HG03378 (cell line): ENCODE results near the gene BICC1.

ENCODE experiments used
- ATAC-seq: cut with Tn5 transposase; IDR thresholded peaks from one replicate; pipeline ENCODE4 v1.9.1; 2021; ENCODE audit warnings: mild to moderate bottlenecking, moderate library complexity; ENCODE audit not compliant: unreplicated experiment

BICC1 gene

DNA sequence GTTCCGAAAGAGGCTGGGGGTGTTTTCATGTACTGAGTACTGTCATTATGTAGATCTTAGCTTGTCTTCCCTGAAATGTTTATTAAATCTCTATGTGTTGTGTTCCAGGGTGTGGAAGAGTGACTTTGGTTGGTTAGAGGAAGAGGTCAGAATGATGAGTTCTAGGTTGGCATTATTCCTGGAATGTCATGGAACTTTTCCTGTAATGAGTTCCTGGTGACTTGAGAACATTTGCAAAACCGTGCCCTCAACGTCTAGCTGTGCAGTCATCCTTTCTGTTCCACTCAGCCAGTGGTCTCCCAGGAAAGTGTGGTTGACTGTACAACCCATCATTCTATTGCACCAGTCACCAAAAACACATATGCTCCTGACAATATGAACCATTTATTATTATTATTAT lies 129.6 kb downstream of the BICC1 start:
- ATAC-seq: no peak

DNA sequence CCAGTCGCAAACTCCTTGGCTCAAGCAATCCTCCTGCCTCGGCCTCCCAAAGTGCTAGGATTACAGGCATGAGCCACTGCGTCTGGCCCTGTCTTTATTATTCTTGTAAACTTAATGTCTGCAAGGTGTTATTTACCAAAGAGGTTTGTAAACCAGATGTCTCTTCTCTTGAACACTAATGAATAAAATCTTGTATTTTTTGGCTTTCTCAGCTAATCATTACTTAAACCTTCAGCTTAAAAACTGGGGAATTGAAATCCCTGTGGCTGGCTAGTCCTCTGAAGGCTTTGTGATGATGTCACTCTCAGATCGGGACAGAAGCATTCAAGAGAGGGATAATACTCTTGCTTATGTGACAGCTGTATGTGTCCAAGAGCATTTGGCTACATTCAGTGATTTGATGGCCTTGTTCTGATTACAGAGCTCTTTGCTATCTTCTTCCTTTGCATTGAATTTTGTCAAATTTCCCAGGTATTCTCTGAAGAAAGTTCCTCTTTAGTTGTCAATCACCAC lies 130.3 kb downstream of the BICC1 start:
- ATAC-seq: no peak

DNA sequence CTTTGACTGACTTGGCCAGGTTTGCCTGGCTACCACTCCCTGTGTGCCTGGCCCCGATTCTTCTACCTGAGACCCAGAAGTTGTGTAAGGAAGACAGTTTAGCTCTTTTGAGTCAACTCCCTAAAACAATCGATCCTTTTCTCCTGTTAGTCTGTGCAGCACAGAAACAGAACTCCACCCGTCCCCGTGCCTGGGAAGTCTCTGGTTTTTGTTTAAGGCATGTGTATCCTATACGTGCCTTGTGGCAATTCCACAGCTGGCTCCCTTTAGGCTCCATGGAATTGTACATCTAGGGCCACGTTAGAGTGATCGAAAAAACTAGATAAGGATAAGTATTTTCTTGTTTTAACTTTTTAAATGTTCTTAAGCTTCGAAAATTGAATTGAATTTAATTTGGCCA lies 131.6 kb downstream of the BICC1 start:
- ATAC-seq: no peak

DNA sequence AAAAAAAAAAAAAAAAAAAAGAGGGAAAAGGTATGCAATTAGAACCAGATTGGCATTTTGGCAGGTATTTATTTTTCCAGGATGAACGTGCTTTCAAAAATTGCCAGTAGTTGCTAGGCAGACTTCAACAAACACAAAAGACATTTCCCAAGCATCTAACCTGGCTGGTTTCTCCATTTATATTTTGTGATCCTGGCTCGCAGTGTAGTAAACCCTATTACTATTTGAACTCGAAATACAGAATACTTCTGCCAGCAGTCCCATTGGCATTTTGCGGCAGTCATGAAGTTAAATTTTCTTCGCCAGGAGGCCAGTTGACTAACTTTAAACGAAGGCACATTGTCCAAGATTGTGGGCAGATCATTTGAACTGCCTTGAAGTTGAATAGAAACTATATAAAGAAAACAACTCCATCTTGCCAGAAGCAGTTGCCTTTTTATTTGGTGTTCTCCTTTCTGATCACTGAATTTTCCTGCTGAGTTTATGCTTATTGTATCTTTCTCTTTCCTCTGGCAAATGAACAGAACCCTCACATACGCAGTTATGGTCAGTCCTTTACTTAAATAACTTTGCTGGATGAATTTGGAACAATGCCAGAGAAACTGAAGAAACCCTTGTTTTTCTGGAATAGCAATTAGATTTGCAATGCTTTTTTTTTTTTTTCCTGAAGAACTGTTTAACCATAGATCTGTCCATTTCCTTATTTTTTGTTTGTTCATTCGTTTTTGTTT lies 132.9 kb downstream of the BICC1 start:
- no peak for ATAC-seq

DNA sequence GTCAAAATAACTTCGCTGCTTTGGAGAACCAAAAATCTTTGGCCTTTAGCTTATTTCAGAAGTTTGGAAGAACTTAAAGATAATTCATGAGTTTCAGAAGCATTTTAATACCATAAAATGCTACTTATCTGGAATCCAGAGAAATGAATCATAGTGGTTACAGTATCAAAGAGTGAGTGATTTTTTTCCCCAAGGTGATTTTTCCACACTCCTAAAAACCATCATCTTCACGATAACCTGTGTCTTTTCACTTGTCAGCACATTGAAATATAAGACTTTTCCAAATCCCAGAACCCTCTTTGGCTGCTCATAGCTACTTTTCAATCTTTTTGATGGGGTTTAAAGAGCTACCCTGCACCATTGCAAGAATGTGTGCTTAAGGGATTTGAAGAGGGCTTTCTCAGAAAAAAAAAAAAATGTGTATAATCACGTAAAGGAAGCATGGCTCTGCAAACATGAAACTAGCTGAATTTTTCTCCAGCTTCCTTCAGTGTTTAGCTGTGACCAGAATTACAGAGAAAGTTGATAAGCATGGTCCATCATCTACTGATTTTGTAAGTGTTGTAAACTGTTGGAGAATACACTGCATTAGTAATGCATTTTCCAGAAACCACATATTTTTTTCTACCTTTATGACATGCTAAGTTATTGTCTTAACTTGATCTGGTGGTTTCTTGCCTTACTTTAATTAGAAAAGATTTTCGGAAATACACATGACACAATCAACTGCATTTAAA lies 134.9 kb downstream of the BICC1 start:
- ATAC-seq: no peak

DNA sequence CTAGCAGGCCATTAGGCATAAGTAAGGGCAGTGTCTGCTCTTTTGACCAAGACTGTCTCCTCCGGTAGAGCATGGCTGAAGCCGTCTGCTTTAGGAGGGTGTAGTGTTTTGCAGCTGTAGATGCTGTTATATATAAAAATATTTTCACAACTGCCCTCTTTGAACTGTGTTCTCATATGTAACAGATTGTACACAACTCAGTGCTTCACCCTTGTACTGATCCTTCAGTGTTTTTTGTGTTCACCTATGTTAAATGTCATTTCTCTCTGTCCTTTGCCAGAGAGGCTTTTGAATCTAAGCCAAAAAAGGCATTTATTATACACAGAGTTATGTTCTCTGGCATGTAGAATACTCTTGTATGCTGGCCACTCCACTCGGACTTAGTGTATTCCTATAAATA lies 135.5 kb downstream of the BICC1 start:
- no peak for ATAC-seq

DNA sequence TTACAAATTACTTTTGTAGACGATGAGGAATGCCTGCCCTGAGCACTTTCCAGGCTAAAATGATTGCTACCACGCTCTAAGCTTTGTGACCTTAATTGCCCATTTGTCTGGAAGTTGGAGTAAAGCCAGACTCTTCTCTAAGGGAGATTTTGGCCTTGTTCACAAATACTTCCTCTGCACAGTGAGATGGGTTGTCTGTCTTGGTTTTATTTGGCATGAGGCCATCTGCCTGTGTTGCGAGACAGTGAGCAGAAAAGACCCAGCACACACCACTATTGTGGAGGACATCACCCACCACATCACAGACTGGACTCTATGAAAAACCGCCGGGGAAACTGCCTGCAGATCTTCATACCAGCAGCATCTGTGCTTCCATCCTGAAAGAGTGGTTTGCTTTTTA lies 138.4 kb downstream of the BICC1 start:
- ATAC-seq: no peak

DNA sequence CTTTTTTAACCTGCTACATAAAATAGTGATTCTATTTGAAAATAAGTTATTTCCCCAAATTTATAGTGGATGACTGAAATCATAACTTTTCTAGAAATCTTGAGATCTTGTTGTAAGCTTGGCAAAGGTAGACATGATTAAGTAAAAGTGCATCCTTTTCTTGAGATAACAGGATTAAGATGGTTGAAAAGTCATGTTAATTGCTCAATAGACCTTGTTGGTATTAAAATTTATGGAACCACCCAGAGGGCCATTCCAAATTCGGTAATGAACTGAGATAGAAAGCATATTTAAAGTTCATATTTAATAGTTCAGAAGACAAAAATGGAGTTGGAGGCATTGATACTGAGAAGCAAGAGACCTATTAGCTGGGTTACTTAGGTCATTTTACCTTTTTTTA lies 139.1 kb downstream of the BICC1 start:
- ATAC-seq: no peak

DNA sequence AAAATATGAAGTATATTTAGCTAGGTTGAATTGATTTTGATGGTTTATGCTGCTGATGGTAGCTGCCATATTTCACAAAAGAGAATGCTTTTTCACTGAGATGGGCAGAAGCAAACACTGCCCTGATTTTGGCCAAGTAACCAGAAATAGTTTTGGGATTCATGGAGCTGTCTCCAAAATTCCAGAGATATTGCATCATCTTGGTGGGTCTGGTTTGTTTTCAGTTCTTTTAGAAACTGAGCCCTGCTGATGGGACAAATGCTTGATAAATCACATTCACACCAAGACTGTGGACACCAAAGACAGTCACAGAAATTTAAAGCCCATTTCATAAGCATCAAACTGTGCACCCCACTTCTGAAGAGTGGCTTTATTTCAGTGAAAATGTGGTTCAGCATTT lies 140.5 kb downstream of the BICC1 start:
- no peak for ATAC-seq

DNA sequence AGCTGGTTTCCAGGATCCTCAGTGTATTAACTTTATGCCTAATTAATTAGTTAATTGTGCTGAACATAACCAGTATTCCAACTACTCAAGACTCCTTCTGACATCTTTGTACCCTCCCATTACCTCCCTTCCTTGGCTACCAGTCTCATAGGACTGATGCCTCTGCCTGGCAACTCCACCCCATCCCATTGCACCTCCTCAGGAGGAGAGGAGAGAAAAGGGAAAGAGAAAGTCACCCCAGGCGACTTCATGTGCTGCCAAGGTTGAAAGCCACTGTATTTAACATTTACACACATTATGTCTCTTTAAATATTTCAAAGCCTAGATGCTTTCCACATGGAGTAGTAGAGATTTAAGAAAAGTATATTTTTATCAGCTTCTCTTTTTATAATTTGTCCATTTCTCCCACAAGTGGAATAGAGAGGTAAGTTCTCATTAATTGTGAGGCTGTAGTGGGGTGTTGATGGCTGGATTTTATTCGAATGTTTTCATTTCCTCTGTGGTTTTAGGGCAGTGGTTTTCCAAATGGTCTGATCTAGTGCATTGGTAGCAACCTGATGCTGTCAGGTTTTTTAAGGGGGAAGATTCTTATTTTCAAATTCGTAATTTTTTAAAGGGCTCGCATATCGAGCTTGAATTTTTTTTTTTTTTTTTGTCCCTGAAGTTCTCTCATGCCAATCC lies 148.0 kb downstream of the BICC1 start:
- no peak for ATAC-seq

DNA sequence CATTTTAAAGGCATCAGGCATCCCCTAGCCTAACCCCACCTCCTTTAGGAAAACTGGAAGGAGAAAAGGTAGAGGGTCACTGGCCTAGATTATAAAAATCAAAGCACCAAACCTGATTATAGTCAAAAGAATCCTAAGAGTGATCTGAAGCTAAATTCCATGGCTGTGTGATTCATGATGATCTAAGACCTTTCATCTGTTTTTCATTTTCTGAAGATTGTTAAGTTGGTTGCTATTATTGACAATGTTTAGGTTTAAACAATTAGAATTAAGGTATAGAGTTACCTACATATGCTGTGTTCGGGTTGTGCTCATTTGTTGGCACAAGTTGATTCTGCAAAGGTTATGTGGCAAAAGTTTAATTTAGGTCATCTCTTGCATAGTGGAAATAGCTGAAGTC lies 148.7 kb downstream of the BICC1 start:
- ATAC-seq: no peak

DNA sequence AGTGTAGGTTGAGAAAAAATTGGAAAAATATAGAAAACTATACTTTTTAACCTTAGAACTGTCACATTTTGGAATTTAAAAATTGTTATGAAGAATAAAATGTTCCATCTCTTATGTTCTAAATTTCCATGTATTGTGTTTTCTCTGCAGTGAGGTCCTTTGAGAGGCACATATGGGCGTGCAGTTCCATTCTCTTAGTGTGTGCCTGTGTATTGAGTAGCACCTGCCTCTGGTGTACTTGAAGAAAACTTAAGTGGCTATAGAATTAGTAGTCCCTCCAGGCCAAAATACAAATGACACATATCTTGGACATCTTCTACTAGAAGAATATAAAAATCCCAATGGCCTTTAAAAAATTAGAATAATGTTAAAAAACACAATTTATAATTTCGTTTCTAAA lies 149.2 kb downstream of the BICC1 start:
- no peak for ATAC-seq

DNA sequence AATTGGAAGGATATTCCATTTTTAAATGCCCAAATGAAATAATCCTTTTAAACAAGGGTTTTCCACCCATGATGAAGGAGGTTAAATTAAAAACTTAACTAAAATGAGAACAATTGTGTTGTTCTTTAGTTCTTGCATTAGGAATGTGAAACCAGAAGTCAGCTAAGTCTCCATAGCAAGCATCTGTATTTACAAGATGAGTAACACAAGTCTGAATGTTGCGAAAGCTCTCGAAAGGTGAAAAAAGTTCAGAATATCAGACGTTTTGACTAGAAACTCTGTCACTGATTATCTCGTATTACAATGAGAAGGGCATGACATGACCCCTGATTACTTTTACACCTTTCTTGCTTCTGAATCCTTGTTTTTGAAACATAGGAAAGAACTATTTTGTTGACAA lies 149.6 kb downstream of the BICC1 start:
- ATAC-seq: no peak

DNA sequence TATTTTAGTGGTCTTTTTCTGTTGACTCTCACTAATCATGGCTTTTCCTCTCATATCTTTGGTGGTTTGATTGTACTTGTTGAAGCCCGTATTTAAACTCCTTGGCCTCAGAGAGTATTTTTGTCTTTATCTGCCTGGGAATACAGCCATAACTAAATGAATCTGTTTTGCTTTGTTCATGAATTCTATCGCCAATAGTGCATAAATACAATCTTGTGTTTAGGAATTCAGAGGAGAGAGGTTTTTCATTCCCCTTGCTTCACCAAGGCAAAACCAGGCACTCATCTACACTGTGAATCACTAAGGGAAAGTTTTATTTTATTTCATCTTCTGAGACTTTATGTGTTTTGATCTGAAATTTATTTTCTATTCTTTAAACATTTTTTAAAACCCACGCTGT lies 152.7 kb downstream of the BICC1 start:
- ATAC-seq: no peak

DNA sequence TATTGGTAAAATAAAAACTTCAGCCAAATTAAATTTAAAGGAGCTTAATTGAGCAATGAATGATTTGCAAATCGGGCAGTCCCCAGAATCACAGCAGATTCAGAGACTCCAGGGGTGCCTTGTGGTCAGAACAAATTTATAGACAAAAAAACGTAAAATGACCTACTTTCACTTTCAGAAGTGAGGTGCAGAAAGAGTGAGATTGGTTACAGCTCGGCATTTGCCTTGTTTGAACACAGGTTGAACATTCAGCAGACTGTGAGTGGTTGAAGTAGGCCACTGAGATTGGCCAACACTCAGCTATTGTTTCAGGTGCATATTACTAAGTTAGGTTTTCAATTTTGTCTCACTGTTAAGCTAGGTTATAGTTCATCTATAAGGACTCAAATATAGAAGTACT lies 153.4 kb downstream of the BICC1 start:
- ATAC-seq: no peak

DNA sequence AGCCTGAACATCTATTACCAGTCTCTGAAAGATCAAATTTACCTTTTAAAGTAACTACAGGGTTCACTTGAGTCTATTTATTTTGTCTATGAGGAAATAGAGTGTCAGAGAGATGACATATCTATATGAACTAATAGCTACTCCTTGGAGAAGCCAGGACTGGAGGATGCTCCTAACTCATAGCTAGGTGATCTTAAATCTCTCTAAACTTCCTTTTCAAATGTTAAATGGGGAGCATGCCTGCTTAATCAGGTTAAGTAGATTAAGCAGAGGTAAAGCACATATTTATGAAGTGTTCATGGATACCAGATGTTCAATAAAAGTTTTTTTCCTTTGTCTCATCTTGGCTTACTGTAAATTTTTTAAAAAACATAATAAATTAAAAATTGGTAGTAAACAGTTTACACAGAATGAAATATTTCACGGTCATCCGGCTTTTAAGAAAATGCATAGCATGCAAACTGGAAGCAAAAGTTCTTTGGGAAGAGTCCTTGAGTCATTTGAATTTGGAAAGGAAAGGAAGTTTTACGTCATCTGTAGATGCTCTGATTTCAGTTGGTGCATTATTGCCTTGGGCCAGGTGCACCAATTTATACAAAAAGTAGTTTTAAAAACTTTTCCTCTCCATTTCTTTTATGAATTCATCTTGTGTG lies 155.1 kb downstream of the BICC1 start:
- no peak for ATAC-seq

DNA sequence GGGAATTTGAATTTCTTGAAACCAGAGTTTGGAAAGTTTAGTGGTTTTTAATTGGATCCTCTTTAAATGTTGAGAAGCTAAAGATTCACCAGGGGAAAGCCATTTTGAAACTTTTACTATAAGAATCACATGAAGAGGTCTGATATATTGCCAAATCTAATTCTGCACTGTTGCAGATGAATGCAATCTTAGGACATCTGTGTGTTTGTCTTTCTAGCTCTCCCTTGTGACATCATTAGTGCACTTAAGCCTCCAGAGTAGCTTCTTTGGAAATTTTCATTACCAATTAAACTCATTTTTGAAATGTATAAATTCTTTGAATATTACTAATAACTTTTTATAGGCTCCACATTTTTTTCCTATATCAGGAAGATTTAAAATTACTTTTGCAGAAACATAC lies 160.2 kb downstream of the BICC1 start:
- ATAC-seq: no peak

DNA sequence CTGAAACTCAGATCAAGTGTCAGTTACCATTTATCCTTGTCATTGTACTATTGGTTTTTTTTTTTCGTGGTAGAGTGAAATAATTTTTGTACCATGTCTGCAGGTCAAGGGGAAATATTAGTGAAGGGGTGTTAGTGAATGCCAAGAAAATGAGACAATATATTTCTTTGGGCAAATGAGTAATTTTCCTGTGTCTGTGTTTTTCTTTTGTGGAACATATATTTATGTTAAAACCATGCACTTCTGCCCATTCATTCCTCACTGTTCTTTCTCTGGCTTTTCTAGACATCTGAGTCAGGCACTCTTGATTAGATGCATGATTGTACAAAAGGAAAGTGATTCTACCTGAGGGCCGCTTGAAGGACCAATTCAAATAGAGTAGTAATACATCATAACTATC lies 161.6 kb downstream of the BICC1 start:
- no peak for ATAC-seq

DNA sequence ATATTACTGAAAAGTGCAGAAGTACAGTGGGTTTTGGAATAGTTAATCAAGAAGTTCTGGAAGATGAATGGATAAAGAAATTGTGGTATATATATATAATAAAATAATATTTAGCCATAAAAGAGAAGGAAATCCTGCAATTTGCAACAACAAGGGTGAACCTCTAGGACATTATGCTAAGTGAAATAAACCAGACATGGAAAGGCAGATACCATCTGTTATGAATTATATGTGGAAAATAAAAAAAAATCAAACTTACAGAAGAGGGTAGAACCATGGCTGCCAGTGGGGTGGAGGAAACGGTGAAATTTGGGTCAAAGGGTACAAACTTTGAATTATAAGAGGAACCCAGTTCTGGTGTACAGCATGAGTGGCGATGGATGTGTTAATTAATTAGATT lies 162.6 kb downstream of the BICC1 start:
- no peak for ATAC-seq

DNA sequence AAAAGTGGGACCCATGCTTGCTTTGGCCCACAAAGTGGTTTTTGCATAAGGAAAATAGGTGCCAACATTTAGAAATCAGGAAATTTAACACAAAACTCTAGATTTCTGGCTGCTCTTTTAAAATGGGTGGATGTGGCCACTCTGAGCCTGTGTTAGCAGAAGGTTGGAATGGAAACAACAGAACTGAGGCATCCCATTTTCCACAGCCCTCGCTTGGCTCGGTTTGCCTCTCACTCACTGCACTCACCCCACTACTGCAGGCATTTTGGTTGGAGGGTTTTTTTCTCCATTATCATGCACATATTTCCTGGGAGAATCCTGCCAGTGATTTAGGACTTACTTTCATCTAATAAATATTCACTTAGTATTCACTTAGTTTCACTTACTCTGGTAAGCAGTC lies 178.9 kb downstream of the BICC1 start:
- ATAC-seq: no peak

DNA sequence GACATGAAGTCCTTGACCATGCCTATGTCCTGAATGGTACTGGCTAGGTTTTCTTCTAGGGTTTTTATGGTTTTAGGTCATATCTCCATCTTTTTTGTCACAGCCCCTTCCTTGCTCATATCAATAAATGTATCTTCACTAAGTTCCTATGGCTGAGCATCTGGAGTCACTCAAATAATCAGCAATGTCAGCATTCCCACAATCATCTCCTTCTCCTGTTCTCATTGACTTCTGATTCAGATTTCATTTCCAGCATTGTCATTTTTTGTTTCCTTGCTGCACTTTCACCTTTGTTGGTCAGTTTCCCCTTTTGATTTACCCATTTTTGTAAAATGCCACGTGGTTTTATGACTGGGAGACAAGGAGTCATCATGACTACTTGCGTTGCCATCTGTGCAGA lies 181.2 kb downstream of the BICC1 start:
- ATAC-seq: no peak
